Glutamatergic neuron (in vitro differentiated cells): Measurements from ENCODE around the gene DSG3. TPM values are rescaled to one million over a fixed set of nuclear protein-coding genes. Genes with fewer than 3 reads are reported as not detected.

Experiments
- DNase-seq: peaks from one replicate; pipeline ENCODE4 v3.0.0; 2022
- H3K27ac Mint-ChIP-seq: one replicate; pipeline ENCODE4 v1.8.0; 2020; ENCODE audit warnings: mild to moderate bottlenecking, mixed read lengths, inconsistent platforms; ENCODE audit not compliant: unreplicated experiment
- H3K27me3 Mint-ChIP-seq: one replicate; pipeline ENCODE4 v1.8.0; 2020; ENCODE audit warnings: mild to moderate bottlenecking, moderate library complexity, mixed read lengths, inconsistent platforms; ENCODE audit not compliant: unreplicated experiment
- H3K36me3 Mint-ChIP-seq: one replicate; pipeline ENCODE4 v1.8.0; 2020; ENCODE audit warnings: mild to moderate bottlenecking, mixed read lengths, inconsistent platforms; ENCODE audit not compliant: unreplicated experiment
- H3K4me1 Mint-ChIP-seq: one replicate; pipeline ENCODE4 v1.8.0; 2020; ENCODE audit warnings: mild to moderate bottlenecking, low read depth, mixed read lengths, inconsistent platforms; ENCODE audit not compliant: unreplicated experiment
- H3K4me3 Mint-ChIP-seq: one replicate; pipeline ENCODE4 v1.8.0; 2020; ENCODE audit warnings: mild to moderate bottlenecking, mixed read lengths, inconsistent platforms; ENCODE audit not compliant: unreplicated experiment
- H3K9me3 Mint-ChIP-seq: one replicate; pipeline ENCODE4 v1.8.0; 2020; ENCODE audit warnings: mild to moderate bottlenecking, moderate library complexity, mixed read lengths, inconsistent platforms; ENCODE audit not compliant: unreplicated experiment
- CTCF ChIP-seq: fragments of 200-600 bp; sonication (generic); IDR thresholded peaks from one replicate; pipeline ENCODE4 v1.5.0; 2021; ENCODE audit not compliant: partially characterized antibody, unreplicated experiment
- total RNA-seq: library from RNA; stranded (reverse); fragmentation: NEBNext Ultra II Directional; extraction: Animal tissue kit (Norgen Biotek cat#: 25700); gene quantifications from one replicate; pipeline ENCODE4 v1.2.1, GENCODE V29; 2021; ENCODE audit not compliant: unreplicated experiment

The DSG3 gene
- total RNA-seq, 1 donor from 2014 or later: not detected

- no peak overlapping the region for H3K27ac Mint-ChIP-seq
- no peak for TF ChIP-seq CTCF
- no peak overlapping the region for H3K4me3 Mint-ChIP-seq
- no peak for DNase-seq
- no peaks in the 10 kb centered on the region for H3K36me3 Mint-ChIP-seq
- peaks cover 3% of the 10 kb centered on the region for H3K4me1 Mint-ChIP-seq
- no peaks in the 10 kb centered on the region for H3K27me3 Mint-ChIP-seq
- no peaks in the 10 kb centered on the region for H3K9me3 Mint-ChIP-seq
These were observed 31.1 kb downstream of the DSG3 start for GRCh38 chr18:31478688-31479087.

- Mint-ChIP-seq H3K36me3 (no peaks in the 10 kb centered on the region), H3K27me3 (no peaks in the 10 kb centered on the region), H3K9me3 (no peaks in the 10 kb centered on the region), H3K4me1 (peaks cover 7% of the 10 kb centered on the region), H3K27ac (no peak overlapping the region), H3K4me3 (no peak overlapping the region)
- no peak for TF ChIP-seq CTCF
- DNase-seq: no peak
These were observed 34.5 kb downstream of the DSG3 start for GRCh38 chr18:31482051-31482450.

GRCh38 chr18:31483396-31483795 is 35.9 kb downstream of the DSG3 start:
- Mint-ChIP-seq H3K4me3 (no peak overlapping the region), H3K4me1 (peaks cover 7% of the 10 kb centered on the region), H3K36me3 (no peaks in the 10 kb centered on the region), H3K27me3 (no peaks in the 10 kb centered on the region), H3K9me3 (no peaks in the 10 kb centered on the region), H3K27ac (no peak overlapping the region)
- DNase-seq: no peak
- TF ChIP-seq CTCF: no peak

GRCh38 chr18:31484461-31484860 is 36.9 kb downstream of the DSG3 start:
- no peak for TF ChIP-seq CTCF
- no peaks in the 10 kb centered on the region for H3K27me3 Mint-ChIP-seq
- H3K4me3 Mint-ChIP-seq: no peak overlapping the region
- no peaks in the 10 kb centered on the region for H3K9me3 Mint-ChIP-seq
- no peak for DNase-seq
- peaks cover 7% of the 10 kb centered on the region for H3K4me1 Mint-ChIP-seq
- H3K36me3 Mint-ChIP-seq: peaks cover 4% of the 10 kb centered on the region
- H3K27ac Mint-ChIP-seq: no peak overlapping the region

GRCh38 chr18:31486165-31486564 is 38.6 kb downstream of the DSG3 start:
- no peak overlapping the region for H3K4me3 Mint-ChIP-seq
- H3K4me1 Mint-ChIP-seq: peaks cover 7% of the 10 kb centered on the region
- peaks cover 7% of the 10 kb centered on the region for H3K36me3 Mint-ChIP-seq
- H3K27me3 Mint-ChIP-seq: no peaks in the 10 kb centered on the region
- no peak for DNase-seq
- TF ChIP-seq CTCF: no peak
- H3K27ac Mint-ChIP-seq: no peak overlapping the region
- H3K9me3 Mint-ChIP-seq: no peaks in the 10 kb centered on the region
